Activated T-cell treated with anti-CD3 and anti-CD28 coated beads, Interleukin-2, amount 50 U/mL, for 4 hours (primary cell): ENCODE measurements around the gene LRRC3. TPM values are rescaled to one million over a fixed set of nuclear protein-coding genes. Genes with fewer than 3 reads are reported as not detected.

ENCODE experiments used
- ATAC-seq, 2 donors: fragments of 200-7000 bp; cut with Tn5 transposase; one replicate each; pipeline ENCODE4 v1.10.0; 2021
- DNase-seq: peaks from one replicate; pipeline ENCODE4 v3.0.0-alpha.2; 2020
- H3K27me3 Mint-ChIP-seq: one replicate; pipeline ENCODE4 v1.8.0; 2021; ENCODE audit warnings: low read depth, mixed read lengths
- H3K36me3 Mint-ChIP-seq: one replicate; pipeline ENCODE4 v1.8.0; 2022; ENCODE audit warnings: mixed read lengths; ENCODE audit not compliant: insufficient read depth
- H3K4me1 Mint-ChIP-seq: one replicate; pipeline ENCODE4 v1.8.0; 2021; ENCODE audit warnings: low read depth, mixed read lengths
- H3K4me3 Mint-ChIP-seq: one replicate; pipeline ENCODE4 v1.8.0; 2021; ENCODE audit warnings: mild to moderate bottlenecking, moderate library complexity, mixed read lengths
- H3K9me3 Mint-ChIP-seq: one replicate; pipeline ENCODE4 v1.8.0; 2021; ENCODE audit warnings: mixed read lengths
- total RNA-seq, 3 donors: library from RNA; stranded (reverse); gene quantifications; one replicate each; pipeline ENCODE4 v1.2.1, GENCODE V29; 2021

LRRC3 gene
- total RNA-seq, 3 donors from 2014 or later, result 0.24 to 0.57 (median 0.35) TPM

DNA sequence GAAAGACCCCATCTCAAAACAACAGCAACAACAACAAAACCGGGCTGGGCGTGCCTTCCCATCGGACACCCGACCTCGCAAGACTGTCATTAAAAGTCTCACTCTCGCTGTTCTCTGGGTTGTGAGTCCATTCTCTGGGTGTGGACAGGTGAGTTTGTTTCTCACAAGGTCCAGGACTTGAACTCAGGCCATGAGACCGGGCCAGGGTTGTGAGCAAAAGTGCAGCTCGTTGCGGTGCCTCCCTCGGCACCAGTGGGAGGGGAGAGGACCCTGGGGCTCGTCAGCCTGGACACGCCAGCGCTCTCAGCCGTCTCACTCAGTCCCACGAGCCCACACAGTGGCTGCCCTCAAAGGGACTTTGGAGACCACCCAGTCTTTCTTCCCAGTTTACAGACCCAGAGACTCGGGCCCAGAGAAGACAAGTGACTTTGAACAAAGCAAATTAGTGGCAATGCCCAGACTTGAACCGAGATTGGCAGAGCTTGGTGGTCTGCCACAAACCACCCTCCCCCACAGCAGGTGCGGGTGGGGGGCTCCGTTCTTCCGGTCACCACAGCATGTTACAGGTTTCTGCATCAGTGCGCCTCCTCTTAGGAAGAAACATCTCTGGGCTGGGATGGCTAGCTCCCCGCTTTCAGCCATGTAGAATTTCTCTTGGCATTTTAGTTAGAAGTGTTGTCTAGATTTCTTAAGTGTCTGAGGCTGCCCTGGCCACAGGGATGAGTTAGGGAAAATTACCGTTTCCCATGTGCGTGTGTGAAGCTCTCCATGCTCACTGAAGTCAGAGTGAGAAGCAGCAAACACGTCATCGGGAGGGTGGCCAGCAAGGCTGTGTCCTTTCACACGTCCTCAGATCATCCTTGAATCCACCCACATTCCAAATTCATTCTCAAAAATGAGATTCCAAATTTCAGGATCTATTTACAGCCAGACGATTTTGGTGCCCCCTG is 28.3 kb downstream of the LRRC3 start:
- Mint-ChIP-seq H3K4me3 (no peak overlapping the region), H3K4me1 (peaks cover 11% of the 10 kb centered on the region), H3K36me3 (no peaks in the 10 kb centered on the region), H3K9me3 (no peaks in the 10 kb centered on the region), H3K27me3 (peaks cover 4% of the 10 kb centered on the region)
- DNase-seq, result no peak
- no peak for ATAC-seq

DNA sequence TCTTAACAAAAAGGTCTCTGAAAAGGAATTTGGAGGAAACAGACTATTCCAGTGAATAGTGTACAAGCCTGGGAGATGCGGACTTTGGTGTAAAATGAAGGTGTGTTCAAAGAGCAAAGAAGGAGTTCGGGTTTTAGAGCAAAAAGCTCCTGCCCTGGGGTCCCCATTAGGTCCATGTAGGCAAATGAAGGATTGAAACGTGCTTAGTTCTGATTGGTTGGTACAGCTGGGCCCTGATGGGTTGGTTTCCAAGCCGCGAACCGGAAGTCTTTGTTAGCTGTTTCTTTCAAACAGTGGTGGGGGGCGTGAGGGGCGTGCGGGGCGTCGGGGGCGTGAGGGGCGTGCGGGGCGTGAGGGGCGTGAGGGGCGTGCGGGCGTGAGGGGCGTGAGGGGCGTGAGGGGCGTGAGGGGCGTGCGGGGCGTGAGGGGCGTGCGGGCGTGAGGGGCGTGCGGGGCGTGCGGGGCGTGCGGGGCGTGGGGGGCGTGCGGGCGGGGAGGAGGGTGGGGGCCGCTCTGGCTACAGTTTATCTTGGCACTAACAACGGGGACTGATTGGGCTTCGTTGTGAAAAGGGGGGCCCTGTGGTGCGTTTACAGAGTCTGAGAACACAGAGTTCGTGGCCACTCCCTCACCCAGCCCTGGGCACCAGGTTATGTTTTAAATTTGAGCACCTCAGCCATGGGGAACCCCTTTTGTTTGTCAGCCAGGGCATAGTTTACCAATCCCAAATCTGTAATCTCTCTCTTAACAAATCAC is 29.4 kb downstream of the LRRC3 start:
- Mint-ChIP-seq H3K36me3 (no peaks in the 10 kb centered on the region), H3K4me1 (peaks cover 6% of the 10 kb centered on the region), H3K9me3 (no peaks in the 10 kb centered on the region), H3K4me3 (no peak overlapping the region), H3K27me3 (peaks cover 4% of the 10 kb centered on the region)
- DNase-seq, result no peak
- ATAC-seq, result no peak

DNA sequence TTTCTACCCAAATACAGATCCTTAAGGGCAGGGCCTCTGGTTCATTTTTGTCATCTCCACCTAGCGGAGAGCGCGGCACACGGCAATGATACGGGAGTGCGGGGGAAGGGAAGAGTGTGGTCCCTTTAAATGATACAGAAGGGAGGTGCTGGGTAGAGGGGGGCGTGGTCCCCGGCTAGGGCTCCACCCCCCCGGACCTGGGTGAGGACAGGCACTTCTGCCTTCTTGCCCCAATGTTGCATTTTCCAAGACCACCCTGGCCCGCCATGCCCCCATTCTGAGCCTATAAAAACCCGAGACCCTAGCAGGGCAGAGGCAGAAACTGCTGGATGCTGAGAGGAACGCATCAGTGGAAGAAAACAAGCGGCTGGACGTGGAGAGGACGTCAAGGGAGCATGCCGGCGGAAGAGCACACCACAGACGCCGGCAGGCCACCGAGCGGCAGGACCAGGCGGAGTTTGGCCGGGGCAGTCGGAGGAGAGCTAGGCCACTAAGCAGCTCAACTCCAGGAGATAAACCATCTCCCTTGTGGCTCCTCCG is 30.0 kb downstream of the LRRC3 start:
- H3K36me3 Mint-ChIP-seq, result no peaks in the 10 kb centered on the region
- peak; percentile 86 to 91 for ATAC-seq

DNA sequence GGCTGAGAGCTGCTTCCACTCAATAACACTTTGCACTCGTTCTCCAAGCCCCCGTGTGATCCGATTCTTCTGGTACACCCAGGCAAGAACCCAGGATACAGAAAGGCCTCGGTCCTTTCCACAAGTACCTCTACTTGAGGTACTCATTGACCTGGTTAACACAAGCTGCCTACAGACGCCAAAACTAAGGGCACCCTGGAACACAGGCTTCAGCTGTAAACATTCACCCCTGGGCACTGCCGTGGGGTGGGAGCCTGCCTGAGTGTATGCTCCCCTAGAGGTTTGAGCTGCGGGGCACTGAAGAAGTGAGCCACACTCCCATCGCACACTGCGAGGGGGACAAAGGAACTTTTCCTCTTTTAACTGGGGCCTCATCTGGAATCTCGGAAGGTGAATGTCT is 30.5 kb downstream of the LRRC3 start:
- no peaks in the 10 kb centered on the region for H3K36me3 Mint-ChIP-seq
- H3K4me1 Mint-ChIP-seq, result peaks cover 6% of the 10 kb centered on the region

More for the DNA sequence above, 30.0 kb downstream of the LRRC3 start:
- Mint-ChIP-seq H3K27me3 (peaks cover 9% of the 10 kb centered on the region), H3K9me3 (no peaks in the 10 kb centered on the region), H3K4me3 (peak overlapping the region; percentile 40), H3K4me1 (peaks cover 6% of the 10 kb centered on the region)
- DNase-seq, result peak; percentile 42

DNA sequence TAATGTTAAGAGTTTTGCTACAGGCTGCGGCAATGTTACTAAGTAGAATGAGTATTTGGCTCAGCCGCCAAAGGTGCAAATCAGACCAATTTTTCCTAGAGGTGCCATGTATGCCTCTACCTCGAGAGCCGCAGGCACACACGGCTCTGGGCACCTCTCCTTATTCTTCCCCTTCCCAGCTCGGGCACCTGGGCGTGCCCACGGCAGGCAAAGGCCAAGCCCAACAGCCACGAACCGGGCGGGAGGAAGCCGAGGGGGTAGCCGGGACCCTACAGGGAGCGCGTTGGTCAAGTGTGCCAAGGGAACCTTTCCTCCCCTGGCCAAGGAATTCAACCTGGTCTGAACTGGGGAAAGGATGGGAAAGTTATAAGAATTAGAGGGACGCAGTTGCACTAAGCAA is 31.0 kb downstream of the LRRC3 start:
- peaks cover 6% of the 10 kb centered on the region for H3K4me1 Mint-ChIP-seq
- no peak overlapping the region for H3K4me3 Mint-ChIP-seq
- peaks cover 10% of the 10 kb centered on the region for H3K27me3 Mint-ChIP-seq
- ATAC-seq (no peak), DNase-seq (no peak)
- H3K9me3 Mint-ChIP-seq, result no peaks in the 10 kb centered on the region
- H3K36me3 Mint-ChIP-seq, result no peaks in the 10 kb centered on the region

More for the DNA sequence above, 30.5 kb downstream of the LRRC3 start:
- no peak overlapping the region for H3K4me3 Mint-ChIP-seq
- peak; percentile 38 to 46 for ATAC-seq
- peaks cover 10% of the 10 kb centered on the region for H3K27me3 Mint-ChIP-seq
- no peak for DNase-seq
- no peaks in the 10 kb centered on the region for H3K9me3 Mint-ChIP-seq

DNA sequence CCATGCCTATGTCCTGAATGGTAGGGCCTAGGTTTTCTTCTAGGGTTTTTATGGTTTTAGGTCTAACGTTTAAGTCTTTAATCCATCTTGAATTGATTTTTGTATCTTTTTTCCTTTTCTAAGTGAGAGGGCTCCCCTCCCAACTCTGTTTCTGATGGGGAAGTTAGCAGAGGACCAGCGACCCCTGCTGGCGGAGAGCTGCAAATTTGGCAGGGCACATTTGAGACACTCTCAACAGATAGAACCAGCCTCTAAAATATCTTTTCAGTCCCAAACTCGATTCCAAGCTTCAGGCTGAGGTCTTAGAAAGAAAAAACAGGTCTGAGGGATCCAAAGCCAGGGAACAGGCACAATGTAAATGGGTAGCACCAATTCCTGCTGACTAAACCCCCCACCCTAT is 32.5 kb downstream of the LRRC3 start:
- Mint-ChIP-seq H3K36me3 (peaks cover 2% of the 10 kb centered on the region), H3K27me3 (peaks cover 15% of the 10 kb centered on the region), H3K4me3 (no peak overlapping the region), H3K9me3 (peaks cover 7% of the 10 kb centered on the region), H3K4me1 (peaks cover 6% of the 10 kb centered on the region)
- DNase-seq (peak; percentile 27), ATAC-seq (no peak)

DNA sequence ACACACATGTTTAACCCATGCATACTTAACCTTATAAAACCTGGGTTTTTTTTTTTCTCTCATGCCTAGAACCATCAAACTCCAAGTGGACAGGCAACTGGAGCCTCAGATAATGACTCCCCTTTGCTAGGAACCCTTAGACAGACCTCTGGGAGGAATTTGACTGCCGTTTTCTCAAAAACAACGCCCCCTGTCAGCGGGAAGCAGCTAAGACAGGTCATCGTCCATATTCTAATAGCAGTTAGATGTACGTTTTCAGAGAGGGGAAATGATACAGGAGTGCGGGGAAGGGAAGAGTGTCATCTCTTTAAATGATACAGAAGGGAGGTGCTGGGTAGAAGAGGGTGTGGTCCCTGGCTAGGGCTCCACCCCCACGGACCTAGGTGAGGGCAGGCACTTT is 34.7 kb downstream of the LRRC3 start:
- H3K27me3 Mint-ChIP-seq, result peaks cover 11% of the 10 kb centered on the region
- H3K36me3 Mint-ChIP-seq, result peaks cover 2% of the 10 kb centered on the region
- H3K9me3 Mint-ChIP-seq, result peaks cover 12% of the 10 kb centered on the region
- peaks cover 6% of the 10 kb centered on the region for H3K4me1 Mint-ChIP-seq
- no peak overlapping the region for H3K4me3 Mint-ChIP-seq
- no peak for ATAC-seq
- no peak for DNase-seq

DNA sequence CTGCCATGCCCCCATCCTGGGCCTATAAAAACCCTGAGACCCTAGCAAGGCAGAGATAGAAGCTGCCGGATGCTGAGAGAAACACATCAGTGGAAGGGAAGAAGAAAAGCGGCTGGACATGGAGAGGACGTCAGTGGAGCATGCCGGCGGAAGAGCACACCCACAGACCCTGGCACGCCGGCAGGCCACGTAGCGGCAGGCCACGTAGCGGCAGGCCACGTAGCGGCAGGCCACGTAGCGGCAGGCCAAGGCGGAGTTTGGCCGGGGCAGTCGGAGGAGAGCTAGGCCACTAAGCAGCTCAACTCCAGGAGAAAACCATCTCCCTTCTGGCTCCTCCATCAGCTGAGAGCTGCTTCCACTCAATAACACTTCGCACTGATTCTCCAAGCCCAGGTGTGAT is 35.1 kb downstream of the LRRC3 start:
- DNase-seq (no peak), ATAC-seq (no peak)
- no peak overlapping the region for H3K4me3 Mint-ChIP-seq
- H3K36me3 Mint-ChIP-seq, result peaks cover 2% of the 10 kb centered on the region
- peaks cover 12% of the 10 kb centered on the region for H3K27me3 Mint-ChIP-seq
- peaks cover 12% of the 10 kb centered on the region for H3K9me3 Mint-ChIP-seq
- peaks cover 6% of the 10 kb centered on the region for H3K4me1 Mint-ChIP-seq

DNA sequence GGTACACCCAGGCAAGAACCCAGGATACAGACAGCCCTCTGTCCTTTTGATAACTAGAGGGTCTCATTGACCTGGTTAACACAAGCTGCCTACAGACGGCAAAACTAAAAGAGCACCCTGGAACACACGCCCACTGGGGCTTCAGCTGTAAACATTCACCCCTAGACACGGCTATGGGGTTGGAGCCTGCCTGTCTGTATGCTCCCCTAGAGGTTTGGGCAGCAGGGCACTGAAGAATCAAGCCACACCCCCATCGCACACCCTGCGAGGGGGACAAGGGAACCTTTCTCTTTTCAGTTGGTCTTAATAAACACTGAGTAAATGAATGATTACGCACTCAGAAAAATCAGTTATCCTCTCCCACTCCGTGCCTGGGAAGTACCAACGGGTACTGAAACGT is 35.5 kb downstream of the LRRC3 start:
- DNase-seq (no peak), ATAC-seq (no peak)
- Mint-ChIP-seq H3K9me3 (peaks cover 12% of the 10 kb centered on the region), H3K4me3 (no peak overlapping the region), H3K4me1 (peaks cover 5% of the 10 kb centered on the region), H3K27me3 (peaks cover 16% of the 10 kb centered on the region), H3K36me3 (peaks cover 2% of the 10 kb centered on the region)

DNA sequence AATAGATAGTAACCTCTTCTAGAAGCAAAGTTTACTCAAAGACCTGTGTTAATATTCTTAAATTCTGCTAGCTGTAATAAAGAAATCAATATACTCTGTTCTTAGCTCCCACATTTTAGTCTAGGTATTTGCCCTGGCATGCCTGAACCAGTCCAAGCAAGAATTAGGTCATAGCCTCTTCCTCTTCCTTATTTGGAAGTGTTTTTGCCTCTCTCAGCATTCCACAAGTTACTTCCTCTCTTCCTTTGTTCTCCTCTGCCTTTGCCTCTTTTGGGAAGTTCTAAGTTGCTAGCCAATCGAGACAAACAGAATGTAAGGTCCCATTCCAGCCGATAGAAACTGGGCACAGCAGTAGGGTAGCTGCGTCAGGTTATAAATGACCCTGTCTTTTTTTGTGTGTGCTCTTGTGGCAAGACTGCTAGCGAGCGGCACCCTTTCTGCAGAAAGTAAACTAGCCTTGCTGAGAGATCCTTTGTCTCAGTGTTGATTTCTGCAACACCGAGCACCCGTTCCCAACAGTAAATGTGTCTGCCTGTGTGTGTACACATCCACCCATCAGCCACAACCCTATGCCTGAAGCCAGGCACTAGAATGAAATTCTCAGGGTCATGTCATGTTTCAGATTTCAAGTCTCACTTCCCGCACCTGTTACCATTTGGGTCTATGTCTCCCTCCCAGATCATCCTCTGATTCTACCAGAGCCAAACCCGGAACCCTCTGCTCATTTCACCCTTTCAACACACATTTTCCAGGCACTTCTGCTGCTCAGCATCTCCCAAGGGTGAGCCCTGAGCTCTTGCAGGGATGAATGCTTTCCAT is 37.5 kb downstream of the LRRC3 start:
- H3K4me3 Mint-ChIP-seq, result no peak overlapping the region
- H3K27me3 Mint-ChIP-seq, result peaks cover 25% of the 10 kb centered on the region
- H3K9me3 Mint-ChIP-seq, result peaks cover 12% of the 10 kb centered on the region
- H3K36me3 Mint-ChIP-seq, result peaks cover 2% of the 10 kb centered on the region
- no peak for DNase-seq
- no peak for ATAC-seq
- H3K4me1 Mint-ChIP-seq, result no peaks in the 10 kb centered on the region

DNA sequence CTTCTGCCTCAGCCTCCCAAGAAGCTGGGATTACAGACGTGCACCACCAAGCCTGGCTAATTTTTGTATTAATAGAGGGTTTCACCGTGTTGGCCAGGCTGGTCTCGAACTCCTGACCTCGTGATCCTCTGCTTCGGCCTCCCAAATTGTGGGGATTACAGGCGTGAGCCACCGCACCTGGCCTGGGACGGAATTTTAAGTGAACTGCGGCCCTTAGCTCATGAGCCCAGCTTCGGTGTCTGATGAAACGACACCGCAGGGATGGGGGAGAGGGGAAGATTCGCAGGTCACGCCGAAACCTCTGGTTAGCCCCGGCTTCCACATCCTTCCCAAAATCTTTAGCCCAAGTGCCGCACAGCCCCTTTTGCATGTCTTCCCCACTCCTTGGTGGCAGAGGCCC is 39.1 kb downstream of the LRRC3 start:
- peaks cover 2% of the 10 kb centered on the region for H3K36me3 Mint-ChIP-seq
- H3K4me1 Mint-ChIP-seq, result no peaks in the 10 kb centered on the region
- H3K27me3 Mint-ChIP-seq, result peaks cover 32% of the 10 kb centered on the region
- H3K4me3 Mint-ChIP-seq, result no peak overlapping the region
- DNase-seq, result no peak
- H3K9me3 Mint-ChIP-seq, result peaks cover 12% of the 10 kb centered on the region
- no peak for ATAC-seq

DNA sequence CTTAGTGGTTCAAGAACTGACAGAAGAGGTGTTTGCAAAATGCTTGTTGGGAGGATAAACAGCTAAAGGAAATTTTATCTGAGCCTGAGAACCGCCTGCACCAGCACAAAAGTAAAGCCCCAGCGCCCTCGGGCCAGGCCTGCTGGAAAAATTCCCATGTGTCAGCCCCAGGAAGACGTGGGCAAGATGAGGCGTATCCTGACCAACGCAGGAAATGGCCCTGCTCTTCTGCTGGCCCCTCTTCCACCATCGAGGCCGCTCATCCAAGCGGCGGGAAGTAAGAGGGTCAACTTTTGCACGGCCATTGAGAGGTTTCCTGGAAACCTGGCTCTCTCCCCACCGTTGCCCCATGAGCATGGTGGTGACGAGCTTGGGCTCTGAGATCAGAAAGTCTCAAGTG is 39.6 kb downstream of the LRRC3 start:
- Mint-ChIP-seq H3K9me3 (peaks cover 12% of the 10 kb centered on the region), H3K4me3 (no peak overlapping the region), H3K36me3 (peaks cover 2% of the 10 kb centered on the region), H3K4me1 (no peaks in the 10 kb centered on the region), H3K27me3 (peaks cover 31% of the 10 kb centered on the region)
- ATAC-seq (no peak), DNase-seq (no peak)

DNA sequence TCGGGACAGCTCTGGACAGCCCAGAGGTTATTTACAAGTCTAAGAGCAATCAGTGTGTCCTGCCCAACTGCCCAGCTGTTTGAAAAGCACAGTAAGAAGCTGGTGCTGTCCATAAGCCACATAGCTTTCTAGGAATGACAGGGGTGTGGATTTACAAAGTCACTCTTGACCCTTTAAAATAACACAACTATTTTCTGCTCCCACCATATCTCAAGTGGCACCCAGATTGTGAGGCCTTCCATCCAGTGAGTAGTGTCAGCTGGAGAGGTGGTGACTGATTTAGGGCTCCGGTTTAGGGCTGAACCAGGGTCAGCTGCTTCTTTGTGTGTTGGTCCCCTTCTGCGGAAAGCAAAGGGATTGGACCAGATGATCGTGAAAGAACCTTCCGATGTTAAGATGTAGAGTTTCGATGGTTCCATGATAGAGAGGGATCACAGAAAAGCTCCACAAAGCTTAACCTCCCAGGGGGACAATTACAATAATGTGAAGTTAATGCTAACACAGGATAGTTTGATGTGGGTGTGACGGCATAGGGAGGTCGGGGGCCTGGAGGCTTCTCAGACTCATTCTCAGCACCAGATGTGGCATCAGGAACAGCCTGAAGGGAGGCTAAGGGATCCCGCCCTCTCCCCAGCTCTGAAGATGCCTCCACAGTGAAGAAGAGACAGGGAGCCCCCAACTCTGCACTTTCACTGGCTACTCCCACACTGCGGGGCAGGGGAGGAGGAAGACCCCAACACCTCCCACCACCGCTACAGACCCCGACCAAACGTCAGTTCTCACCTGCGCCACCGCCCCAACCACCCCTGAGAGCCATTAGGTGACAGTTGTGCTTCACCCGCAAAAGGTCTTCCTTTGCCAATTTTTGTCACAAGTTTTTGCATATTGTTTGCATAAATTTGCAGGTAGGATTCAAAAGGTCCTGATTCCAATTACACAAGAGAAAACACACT is 40.6 kb downstream of the LRRC3 start:
- DNase-seq (no peak), ATAC-seq (no peak)
- H3K27me3 Mint-ChIP-seq, result peaks cover 27% of the 10 kb centered on the region
- H3K4me3 Mint-ChIP-seq, result no peak overlapping the region
- H3K4me1 Mint-ChIP-seq, result no peaks in the 10 kb centered on the region
- peaks cover 2% of the 10 kb centered on the region for H3K36me3 Mint-ChIP-seq
- peaks cover 12% of the 10 kb centered on the region for H3K9me3 Mint-ChIP-seq
